Adipocyte (in vitro differentiated cells): ENCODE measurements around the gene USP27X.
A peak's percentile ranks its signal among the peaks of the same experiment; 100 is the strongest.

Experiments
- DNase-seq: peaks from one replicate; pipeline ENCODE4 v3.0.0-alpha.2; 2015; ENCODE audit warnings: low read depth
- H3K27me3 ChIP-seq: replicated peaks from 2 replicates; pipeline ENCODE4 v1.7.0; 2013; ENCODE audit warnings: mild to moderate bottlenecking, low read length, moderate library complexity; ENCODE audit not compliant: control insufficient read depth, insufficient read depth
- H3K36me3 ChIP-seq: 2 replicates; pipeline ENCODE4 v1.7.0; 2013; ENCODE audit warnings: low read length, mild to moderate bottlenecking, moderate library complexity; ENCODE audit not compliant: control insufficient read depth, insufficient read depth, severe bottlenecking
- H3K4me1 ChIP-seq: 2 replicates; pipeline ENCODE4 v1.7.0; 2013; ENCODE audit warnings: mild to moderate bottlenecking, low read length, moderate library complexity; ENCODE audit not compliant: control insufficient read depth, insufficient read depth
- H3K4me3 ChIP-seq: 2 replicates; pipeline ENCODE4 v1.7.0; 2013; ENCODE audit warnings: mild to moderate bottlenecking, low read length, moderate library complexity
- H3K9ac ChIP-seq: 2 replicates; pipeline ENCODE4 v1.7.0; 2013; ENCODE audit warnings: mild to moderate bottlenecking, low read length, moderate library complexity
- H3K9me3 ChIP-seq: 2 replicates; pipeline ENCODE4 v1.7.0; 2013; ENCODE audit warnings: mild to moderate bottlenecking, low read length, moderate library complexity; ENCODE audit not compliant: control insufficient read depth

Gene USP27X

DNA sequence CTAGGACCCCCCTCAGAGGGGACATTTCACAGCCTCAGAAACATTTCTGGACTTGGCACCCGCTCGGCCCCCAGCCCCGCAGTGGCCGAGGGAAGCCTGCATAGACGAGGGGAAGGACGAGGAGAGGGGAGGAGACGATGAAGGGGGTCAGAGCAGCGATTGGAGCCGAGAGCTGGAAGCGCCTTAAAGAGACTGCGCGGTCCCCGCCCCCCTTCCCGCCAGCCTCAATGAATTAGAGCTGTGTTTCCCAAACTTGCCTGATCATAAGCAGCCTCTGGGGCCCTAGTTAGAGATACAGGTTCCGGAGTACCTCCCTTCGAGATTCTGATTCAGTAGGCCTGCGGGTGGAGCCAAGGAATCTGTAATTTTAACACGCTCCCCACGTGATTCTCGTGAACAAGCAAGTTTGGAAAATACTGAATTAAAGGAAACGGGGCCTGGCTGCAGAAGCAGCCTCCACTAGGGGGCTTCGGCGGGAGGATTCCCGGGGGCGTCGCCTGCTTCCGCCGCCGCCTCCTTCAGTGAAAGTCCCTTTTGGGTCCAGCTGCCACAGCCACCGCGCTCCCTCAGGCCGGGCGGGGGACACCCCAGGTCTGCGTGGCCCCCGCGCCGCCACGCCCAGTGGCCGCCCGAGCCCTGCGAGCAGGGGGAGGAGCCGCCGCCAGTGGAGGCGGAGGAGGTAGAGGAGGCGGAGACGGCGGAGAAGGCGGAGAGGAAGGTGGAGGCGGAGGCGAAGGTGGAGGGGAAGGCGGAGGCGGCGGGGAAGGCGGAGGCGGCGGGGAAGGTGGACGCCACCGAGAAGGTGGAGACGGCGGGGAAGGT lies at the start of gene USP27X:
Gene USP27X (plus strand): TSS at position 651 of the 822 bp plus-strand sequence. CDS start 824 bp downstream, outside the sequence.
- peak within 1 kb of the TSS; percentile 80 for H3K4me3 ChIP-seq
- DNase-seq: peak; percentile 82
- peaks cover 4% of the 10 kb centered on the region for H3K27me3 ChIP-seq

GRCh38 chrX:49838374-49838773 lies 40.9 kb upstream of the USP27X start:
- DNase-seq: peak; percentile 43

More for the DNA sequence above, at the start of gene USP27X:
- Histone ChIP-seq H3K36me3 (no peaks in the 10 kb centered on the region), H3K9ac (peak within 1 kb of the TSS; percentile 84), H3K4me1 (peaks cover 2% of the 10 kb centered on the region), H3K9me3 (peaks cover 7% of the 10 kb centered on the region)

DNA sequence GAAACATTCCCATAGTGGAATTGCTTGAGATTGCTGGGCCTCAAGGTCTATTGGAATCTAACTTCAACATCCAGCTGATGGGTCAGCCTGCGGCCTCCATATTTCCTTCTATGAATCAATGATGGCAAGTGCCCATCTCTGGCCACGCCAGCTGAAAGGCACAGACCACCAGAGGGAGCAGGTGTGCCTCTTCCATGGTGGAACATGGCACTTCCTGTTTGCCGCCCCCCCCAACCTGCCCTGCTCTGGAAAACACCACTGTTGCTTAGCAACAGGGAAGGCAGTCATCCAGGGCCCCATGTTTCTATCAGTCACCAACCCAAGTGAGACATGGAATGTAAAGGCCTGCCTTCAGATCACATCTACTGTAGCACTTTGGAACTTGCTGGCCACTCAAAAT lies 38.6 kb upstream of the USP27X start:
- DNase-seq: peak; percentile 30
- no peaks in the 10 kb centered on the region for H3K4me1 ChIP-seq
- H3K36me3 ChIP-seq: no peaks in the 10 kb centered on the region
- peaks cover 33% of the 10 kb centered on the region for H3K27me3 ChIP-seq
- H3K4me3 ChIP-seq: no peak overlapping the region
- no peak overlapping the region for H3K9ac ChIP-seq
- peaks cover 9% of the 10 kb centered on the region for H3K9me3 ChIP-seq

More at GRCh38 chrX:49838374-49838773, 40.9 kb upstream of the USP27X start:
- Histone ChIP-seq H3K27me3 (peaks cover 40% of the 10 kb centered on the region), H3K9me3 (no peaks in the 10 kb centered on the region), H3K36me3 (no peaks in the 10 kb centered on the region), H3K4me3 (no peak overlapping the region), H3K4me1 (no peaks in the 10 kb centered on the region), H3K9ac (no peak overlapping the region)

- Histone ChIP-seq H3K4me1 (no peaks in the 10 kb centered on the region), H3K9ac (no peak overlapping the region), H3K4me3 (no peak overlapping the region), H3K27me3 (peaks cover 28% of the 10 kb centered on the region), H3K36me3 (no peaks in the 10 kb centered on the region), H3K9me3 (peaks cover 29% of the 10 kb centered on the region)
- DNase-seq: no peak
These were observed 36.7 kb upstream of the USP27X start for GRCh38 chrX:49842621-49843020.

DNA sequence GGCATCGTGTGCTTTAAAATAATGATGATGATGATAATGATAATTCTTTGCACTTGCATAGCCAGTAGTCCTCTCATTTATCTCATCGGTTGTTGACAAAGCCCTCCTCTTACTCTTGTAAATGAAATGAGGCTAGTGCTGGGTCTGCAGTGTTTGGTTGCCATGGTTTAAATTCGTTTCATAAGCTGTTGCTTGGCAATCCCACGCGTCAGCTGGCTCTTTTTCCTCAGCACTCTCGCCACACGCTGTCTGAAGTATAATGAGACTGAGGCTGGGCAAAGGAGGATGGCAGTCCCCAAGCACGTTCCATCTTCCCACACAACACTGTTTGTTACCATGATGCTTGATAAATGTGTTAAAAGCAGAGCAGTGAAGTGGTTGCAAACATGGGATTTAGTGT lies 34.7 kb upstream of the USP27X start:
- H3K4me3 ChIP-seq: no peak overlapping the region
- no peaks in the 10 kb centered on the region for H3K4me1 ChIP-seq
- DNase-seq: no peak
- peaks cover 49% of the 10 kb centered on the region for H3K9me3 ChIP-seq
- no peaks in the 10 kb centered on the region for H3K36me3 ChIP-seq
- H3K27me3 ChIP-seq: peaks cover 27% of the 10 kb centered on the region
- no peak overlapping the region for H3K9ac ChIP-seq

GRCh38 chrX:49845701-49846403 lies 33.4 kb upstream of the USP27X start:
- H3K4me1 ChIP-seq: no peaks in the 10 kb centered on the region
- peaks cover 25% of the 10 kb centered on the region for H3K27me3 ChIP-seq
- DNase-seq: no peak
- H3K36me3 ChIP-seq: no peaks in the 10 kb centered on the region
- H3K9me3 ChIP-seq: peaks cover 54% of the 10 kb centered on the region
- H3K4me3 ChIP-seq: no peak overlapping the region
- no peak overlapping the region for H3K9ac ChIP-seq

DNA sequence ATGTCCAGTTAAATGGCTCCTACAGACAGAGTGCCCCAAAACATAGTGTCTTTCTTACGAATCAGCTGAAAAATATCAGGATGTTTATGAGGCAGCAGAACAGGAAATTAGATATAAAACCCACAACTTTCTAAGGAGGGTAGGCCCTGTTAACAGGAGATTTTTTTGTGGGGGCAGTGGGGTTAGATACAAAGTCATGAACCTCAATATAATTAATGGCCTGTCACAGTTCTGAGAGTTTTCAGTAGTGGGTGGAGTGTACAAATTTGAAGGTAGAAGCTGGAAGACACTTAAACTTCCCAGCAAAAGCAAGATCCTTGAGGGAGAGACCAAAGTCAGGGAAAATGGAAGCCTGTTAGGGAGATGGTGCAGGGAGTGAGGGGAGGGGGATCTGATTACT lies 32.8 kb upstream of the USP27X start:
- H3K27me3 ChIP-seq: peaks cover 25% of the 10 kb centered on the region
- no peak overlapping the region for H3K4me3 ChIP-seq
- H3K36me3 ChIP-seq: no peaks in the 10 kb centered on the region
- H3K9ac ChIP-seq: no peak overlapping the region
- no peak for DNase-seq
- peaks cover 54% of the 10 kb centered on the region for H3K9me3 ChIP-seq
- H3K4me1 ChIP-seq: no peaks in the 10 kb centered on the region

- no peak overlapping the region for H3K9ac ChIP-seq
These were observed 31.0 kb upstream of the USP27X start for GRCh38 chrX:49848275-49848674.

DNA sequence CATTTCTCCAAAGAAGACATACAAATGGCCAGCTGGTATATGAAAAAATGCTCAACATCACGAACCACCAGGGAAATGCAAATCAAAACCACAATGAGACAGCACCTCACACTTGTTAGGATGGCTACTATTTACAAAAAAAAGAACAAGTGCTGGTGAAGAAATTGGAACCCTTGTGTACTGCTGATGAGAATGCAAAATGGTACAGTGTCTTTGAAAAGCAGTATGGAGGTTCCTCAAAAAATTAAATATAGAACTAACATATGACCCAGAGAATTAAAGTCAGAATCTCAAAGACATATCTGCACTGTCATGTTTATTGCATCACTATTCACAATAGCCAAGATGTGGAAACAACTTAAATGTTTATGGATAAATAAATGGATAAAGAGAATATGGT lies 29.3 kb upstream of the USP27X start:
- Histone ChIP-seq H3K9me3 (peaks cover 83% of the 10 kb centered on the region), H3K27me3 (peaks cover 43% of the 10 kb centered on the region), H3K36me3 (no peaks in the 10 kb centered on the region), H3K4me3 (no peak overlapping the region), H3K4me1 (no peaks in the 10 kb centered on the region), H3K9ac (no peak overlapping the region)
- no peak for DNase-seq

More at GRCh38 chrX:49848275-49848674, 31.0 kb upstream of the USP27X start:
- Histone ChIP-seq H3K4me3 (no peak overlapping the region), H3K4me1 (no peaks in the 10 kb centered on the region), H3K36me3 (no peaks in the 10 kb centered on the region), H3K27me3 (peaks cover 30% of the 10 kb centered on the region), H3K9me3 (peaks cover 72% of the 10 kb centered on the region)
- DNase-seq: no peak

- DNase-seq: no peak
- Histone ChIP-seq H3K9me3 (peaks cover 60% of the 10 kb centered on the region), H3K27me3 (peaks cover 38% of the 10 kb centered on the region), H3K4me3 (no peak overlapping the region), H3K9ac (no peak overlapping the region), H3K36me3 (no peaks in the 10 kb centered on the region), H3K4me1 (no peaks in the 10 kb centered on the region)
These were observed 25.6 kb upstream of the USP27X start for GRCh38 chrX:49853661-49854060.

DNA sequence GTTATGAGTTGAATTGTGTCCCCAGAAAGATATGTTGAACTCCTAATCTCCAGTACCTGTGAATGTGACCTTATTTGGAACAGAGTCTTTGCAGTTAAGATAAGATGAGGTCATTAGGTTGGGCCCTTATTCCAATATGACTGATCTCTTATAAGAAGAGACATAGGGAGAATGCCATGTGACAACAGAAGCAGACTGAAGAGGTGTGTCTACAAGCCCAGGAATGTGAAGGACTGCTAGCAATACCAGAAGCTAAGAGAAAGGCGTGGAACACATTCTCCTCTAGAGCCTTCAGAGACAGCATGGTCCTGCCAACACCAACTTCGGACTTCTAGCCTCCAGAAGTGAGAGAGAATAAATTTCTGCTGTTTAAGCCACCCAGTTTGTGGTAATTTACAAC lies 22.5 kb upstream of the USP27X start:
- Histone ChIP-seq H3K9ac (no peak overlapping the region), H3K4me1 (no peaks in the 10 kb centered on the region), H3K36me3 (no peaks in the 10 kb centered on the region), H3K9me3 (peaks cover 45% of the 10 kb centered on the region), H3K27me3 (peaks cover 40% of the 10 kb centered on the region), H3K4me3 (no peak overlapping the region)
- DNase-seq: no peak
